IPS DF 6.9 (cell line): ENCODE measurements around the gene EYA4.

ENCODE experiments used
- DNase-seq: peaks from one replicate; pipeline ENCODE4 v3.0.0-alpha.2; 2013; ENCODE audit warnings: low read depth, low spot score
- H3K27ac ChIP-seq: one replicate; pipeline ENCODE4 v1.5.1; 2013; ENCODE audit warnings: low read length, control low read depth
- H3K27me3 ChIP-seq: 2 replicates; pipeline ENCODE4 v1.6.1; 2013; ENCODE audit warnings: mild to moderate bottlenecking, low read length; ENCODE audit not compliant: control insufficient read depth, insufficient read depth
- H3K36me3 ChIP-seq: 2 replicates; pipeline ENCODE4 v1.6.1; 2013; ENCODE audit warnings: low read length; ENCODE audit not compliant: control insufficient read depth, insufficient read depth
- H3K4me1 ChIP-seq: 2 replicates; pipeline ENCODE4 v1.6.1; 2013; ENCODE audit warnings: low read length; ENCODE audit not compliant: control insufficient read depth, insufficient read depth
- H3K4me3 ChIP-seq: 2 replicates; pipeline ENCODE4 v1.5.1; 2013; ENCODE audit warnings: mild to moderate bottlenecking, low read length
- H3K9me3 ChIP-seq: 2 replicates; pipeline ENCODE4 v1.6.1; 2013; ENCODE audit warnings: low read length, inconsistent platforms; ENCODE audit not compliant: control insufficient read depth, insufficient read depth
- WGBS: extraction: QIAGEN DNeasy Blood & Tissue Kit; methylation state at CpG from one replicate; pipeline ENCODE4 v1.1.7; 2013; ENCODE audit warnings: mixed read lengths, missing lambda C conversion rate; ENCODE audit not compliant: insufficient read length, insufficient coverage; 5-methylcytosine and 5-hydroxymethylcytosine counted together

Gene EYA4

GRCh38 chr6:133214267-133214666, 26.9 kb upstream of the EYA4 start:
- H3K4me1 ChIP-seq, result no peaks in the 10 kb centered on the region
- no peaks in the 10 kb centered on the region for H3K27me3 ChIP-seq
- DNase-seq, result no peak
- no peaks in the 10 kb centered on the region for H3K9me3 ChIP-seq
- no peak overlapping the region for H3K4me3 ChIP-seq
- WGBS, result no CpG with 5 or more reads among the region's 2 CpGs
- no peak overlapping the region for H3K27ac ChIP-seq
- H3K36me3 ChIP-seq, result no peaks in the 10 kb centered on the region

- no peaks in the 10 kb centered on the region for H3K4me1 ChIP-seq
- H3K9me3 ChIP-seq, result no peaks in the 10 kb centered on the region
- H3K4me3 ChIP-seq, result no peak overlapping the region
- H3K27ac ChIP-seq, result no peak overlapping the region
- no CpG with 5 or more reads among the region's 3 CpGs for WGBS
- DNase-seq, result no peak
- H3K36me3 ChIP-seq, result no peaks in the 10 kb centered on the region
- no peaks in the 10 kb centered on the region for H3K27me3 ChIP-seq
These were observed 22.3 kb upstream of the EYA4 start for GRCh38 chr6:133218852-133219251.

DNA sequence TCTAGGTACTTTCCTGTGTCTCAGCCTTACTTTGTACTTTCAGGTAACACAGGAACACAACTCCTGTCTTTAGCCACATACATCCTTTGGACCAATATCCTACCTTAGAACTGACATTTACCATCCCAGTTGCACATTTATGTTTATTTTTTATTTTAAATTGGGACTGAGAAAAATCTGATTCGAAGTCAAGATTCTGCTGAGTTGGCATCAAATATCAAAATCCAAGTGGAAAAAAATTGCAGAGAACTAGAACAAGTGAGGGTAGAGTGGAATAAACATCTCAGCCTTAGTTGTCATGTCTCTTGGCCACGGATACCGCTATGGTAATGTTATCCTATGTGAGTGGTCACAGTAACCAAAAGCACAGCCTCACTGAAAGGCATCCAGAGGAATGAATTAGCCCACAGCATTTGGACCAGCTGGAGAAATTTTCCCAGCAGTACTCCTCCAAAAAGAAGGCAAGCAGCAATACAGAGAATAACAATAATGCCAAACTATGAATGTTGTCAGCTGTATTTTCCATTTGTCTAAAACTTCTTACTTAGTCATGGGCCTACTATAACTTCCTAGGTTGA, 17.6 kb upstream of the EYA4 start:
- WGBS, result no CpG with 5 or more reads among the region's 3 CpGs
- DNase-seq, result no peak

DNA sequence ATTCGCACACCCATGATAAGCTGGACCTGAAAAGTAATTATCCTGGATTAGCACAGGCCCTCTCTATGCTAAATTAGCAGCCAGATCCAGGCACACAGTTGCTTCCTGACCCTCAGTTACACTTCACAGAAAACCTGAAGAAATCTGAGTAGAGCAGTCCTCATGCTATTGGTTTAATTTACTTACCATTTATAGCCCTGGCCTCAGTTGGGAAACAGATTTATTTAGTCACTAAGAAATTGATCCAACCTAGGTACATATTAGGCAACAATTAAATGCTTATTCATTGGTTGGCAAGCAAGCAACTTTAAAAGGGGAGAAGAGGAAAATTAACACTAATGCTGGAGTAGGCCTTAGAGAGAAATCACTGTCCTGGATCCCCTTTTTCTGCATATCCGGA, 15.6 kb upstream of the EYA4 start:
- WGBS, result no CpG with 5 or more reads among the region's 2 CpGs

More for the DNA sequence above, 17.6 kb upstream of the EYA4 start:
- H3K27me3 ChIP-seq, result no peaks in the 10 kb centered on the region
- H3K4me1 ChIP-seq, result no peaks in the 10 kb centered on the region
- no peaks in the 10 kb centered on the region for H3K36me3 ChIP-seq
- H3K9me3 ChIP-seq, result no peaks in the 10 kb centered on the region
- no peak overlapping the region for H3K27ac ChIP-seq
- H3K4me3 ChIP-seq, result no peak overlapping the region

GRCh38 chr6:133227344-133227743, 13.8 kb upstream of the EYA4 start:
- DNase-seq, result no peak
- Histone ChIP-seq H3K27me3 (no peaks in the 10 kb centered on the region), H3K4me3 (no peak overlapping the region), H3K4me1 (no peaks in the 10 kb centered on the region), H3K27ac (no peak overlapping the region), H3K9me3 (no peaks in the 10 kb centered on the region), H3K36me3 (no peaks in the 10 kb centered on the region)

More for the DNA sequence above, 15.6 kb upstream of the EYA4 start:
- Histone ChIP-seq H3K9me3 (no peaks in the 10 kb centered on the region), H3K27ac (no peak overlapping the region), H3K4me3 (no peak overlapping the region), H3K36me3 (no peaks in the 10 kb centered on the region), H3K4me1 (no peaks in the 10 kb centered on the region), H3K27me3 (no peaks in the 10 kb centered on the region)
- no peak for DNase-seq

GRCh38 chr6:133230052-133230451, 11.1 kb upstream of the EYA4 start:
- Histone ChIP-seq H3K4me1 (no peaks in the 10 kb centered on the region), H3K36me3 (no peaks in the 10 kb centered on the region), H3K27me3 (no peaks in the 10 kb centered on the region), H3K9me3 (no peaks in the 10 kb centered on the region), H3K27ac (no peak overlapping the region), H3K4me3 (no peak overlapping the region)
- no CpG with 5 or more reads among the region's 1 CpG for WGBS
- DNase-seq, result no peak

GRCh38 chr6:133235221-133235620, 5.9 kb upstream of the EYA4 start:
- H3K4me3 ChIP-seq, result no peak overlapping the region
- no CpG with 5 or more reads among the region's 1 CpG for WGBS
- no peak overlapping the region for H3K27ac ChIP-seq
- peaks cover 6% of the 10 kb centered on the region; the same call in 1 of the 2 replicates for H3K27me3 ChIP-seq
- no peaks in the 10 kb centered on the region for H3K9me3 ChIP-seq
- H3K4me1 ChIP-seq, result no peaks in the 10 kb centered on the region
- no peaks in the 10 kb centered on the region for H3K36me3 ChIP-seq
- DNase-seq, result no peak

DNA sequence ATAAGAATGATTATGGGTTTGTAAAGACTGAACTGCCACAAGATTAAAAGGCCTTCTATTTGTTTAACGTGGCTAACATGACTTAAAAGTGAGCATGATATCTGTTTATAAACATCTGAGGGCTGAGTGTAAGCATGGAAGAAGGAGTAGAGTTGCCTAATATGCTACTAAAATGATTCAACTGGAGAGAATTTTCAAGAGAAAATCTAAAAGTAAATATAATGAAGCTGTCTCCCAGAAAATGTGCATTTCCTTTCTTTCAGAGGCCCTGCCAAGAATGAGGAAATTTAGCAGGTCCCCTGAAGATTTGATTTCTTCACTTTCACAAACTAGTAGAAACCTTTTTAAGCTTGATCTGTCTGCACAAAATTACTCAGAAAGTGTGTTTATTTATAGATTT, 4.2 kb upstream of the EYA4 start:
- no peak overlapping the region for H3K4me3 ChIP-seq
- DNase-seq, result no peak
- H3K36me3 ChIP-seq, result no peaks in the 10 kb centered on the region
- H3K27me3 ChIP-seq, result peaks cover 18% of the 10 kb centered on the region; the same call in 1 of the 2 replicates
- WGBS, result no CpG with 5 or more reads among the region's 1 CpG
- H3K4me1 ChIP-seq, result no peaks in the 10 kb centered on the region
- no peaks in the 10 kb centered on the region for H3K9me3 ChIP-seq
- no peak overlapping the region for H3K27ac ChIP-seq

DNA sequence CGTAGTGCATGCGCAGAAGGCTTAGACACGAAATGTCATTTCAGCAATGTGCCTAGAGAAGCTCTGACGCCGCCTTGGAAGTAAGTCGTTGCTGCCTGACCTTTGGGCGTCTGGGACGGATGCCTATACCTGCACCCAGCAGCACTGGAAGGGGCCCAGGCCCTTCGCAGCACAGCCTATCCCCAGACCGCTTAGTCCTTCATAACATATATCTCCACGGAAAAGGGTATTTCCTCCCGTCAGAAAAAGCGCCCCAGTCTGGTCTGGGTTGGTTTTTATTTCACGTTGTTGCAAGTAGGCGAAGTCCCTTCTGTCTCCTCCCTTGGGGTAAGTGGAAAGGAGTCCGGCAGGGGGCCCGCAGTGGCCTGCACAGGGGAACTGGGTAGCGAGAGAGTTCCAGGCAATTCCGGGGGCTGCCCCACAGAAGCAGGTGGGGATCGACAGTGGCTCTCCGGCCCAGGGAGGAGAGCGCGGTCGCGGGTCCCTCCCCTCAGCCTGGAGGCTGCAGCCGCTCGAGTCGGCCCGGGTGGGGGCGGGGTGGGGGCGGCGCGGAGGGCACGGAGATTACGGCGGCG, 559 bp upstream of the EYA4 start:
- Histone ChIP-seq H3K27me3 (peaks cover 36% of the 10 kb centered on the region), H3K27ac (no peak overlapping the region), H3K36me3 (no peaks in the 10 kb centered on the region), H3K4me3 (peak overlapping the region; percentile 69; the same call in 1 of the 2 replicates), H3K9me3 (no peaks in the 10 kb centered on the region), H3K4me1 (no peaks in the 10 kb centered on the region)
- no CpG with 5 or more reads among the region's 37 CpGs for WGBS
- no peak for DNase-seq

DNA sequence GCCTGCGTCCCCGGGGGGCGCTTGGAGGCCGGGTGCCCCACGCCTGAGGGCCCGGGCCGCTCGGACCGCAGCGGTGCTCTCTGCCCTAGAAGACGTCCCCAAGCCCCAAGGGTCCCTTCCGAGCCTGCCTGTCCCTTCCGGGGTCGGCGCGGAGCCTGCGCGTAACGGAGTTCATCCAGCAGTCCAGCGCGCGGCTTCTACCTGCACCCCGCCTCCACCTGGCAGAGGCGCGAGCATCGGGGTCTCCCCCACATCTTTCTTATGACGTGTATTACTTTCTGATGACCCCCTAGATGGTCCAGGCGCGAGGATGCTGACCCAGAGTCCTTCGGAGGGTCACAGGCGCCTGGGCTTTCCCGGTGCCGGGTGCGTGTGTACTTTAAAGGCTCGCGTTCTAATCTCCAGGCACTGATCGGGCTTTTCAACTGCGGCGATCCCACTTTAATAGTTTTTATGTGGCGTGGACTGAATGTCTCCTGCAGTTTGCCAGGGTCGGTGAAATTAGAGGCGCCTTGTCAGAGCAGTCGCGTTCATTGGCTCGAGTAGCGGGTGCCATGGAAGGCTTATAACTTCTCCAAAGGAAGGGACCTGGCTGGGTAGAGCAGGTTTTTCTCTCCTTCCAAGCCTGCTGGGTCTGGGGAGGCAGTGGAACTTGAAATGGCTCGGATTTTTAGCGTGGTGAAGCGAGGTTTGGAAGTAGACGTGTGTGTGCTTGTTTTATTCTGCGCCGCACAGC, 912 bp downstream of the EYA4 start:
- Histone ChIP-seq H3K27ac (no peak overlapping the region), H3K9me3 (no peaks in the 10 kb centered on the region), H3K36me3 (no peaks in the 10 kb centered on the region), H3K4me3 (peak overlapping the region; percentile 69), H3K4me1 (no peaks in the 10 kb centered on the region), H3K27me3 (peaks cover 36% of the 10 kb centered on the region)
- DNase-seq, result no peak
- WGBS, result no CpG with 5 or more reads among the region's 52 CpGs
